HG02571 (cell line): ENCODE results near the gene SMIM35.

Experiments
- ATAC-seq: cut with Tn5 transposase; IDR thresholded peaks from one replicate; pipeline ENCODE4 v1.9.1; 2021; ENCODE audit warnings: mild to moderate bottlenecking, moderate library complexity; ENCODE audit not compliant: unreplicated experiment

The SMIM35 gene

DNA sequence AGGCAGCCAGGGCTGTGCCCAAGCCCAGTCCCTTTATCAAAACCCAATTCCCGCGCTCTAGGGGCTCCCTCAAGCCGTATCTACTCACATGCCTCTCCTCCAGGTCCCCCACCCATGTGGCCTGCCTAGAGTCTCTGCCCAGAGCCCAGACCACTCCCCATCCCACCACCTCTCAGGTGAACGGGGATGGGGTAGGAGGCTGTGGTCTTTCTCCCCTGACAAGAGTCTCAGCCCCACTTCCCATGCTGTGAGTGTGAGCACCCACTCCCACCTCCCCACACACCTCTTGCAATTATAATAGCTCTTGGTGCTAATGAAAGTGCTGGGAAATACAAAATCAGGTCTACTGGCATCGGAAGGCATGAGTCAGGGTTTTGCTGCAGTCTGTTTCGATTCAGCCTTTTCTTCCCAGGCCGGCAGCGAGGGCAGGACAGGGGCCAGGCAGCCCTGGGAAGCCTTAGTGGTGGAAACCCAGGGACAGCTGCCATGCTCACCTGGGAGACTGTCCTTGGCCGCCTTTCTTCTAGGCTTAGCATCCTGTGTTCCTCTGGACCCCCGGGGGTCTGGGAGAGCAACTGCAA lies 26.6 kb downstream of the SMIM35 start:
- no peak for ATAC-seq

DNA sequence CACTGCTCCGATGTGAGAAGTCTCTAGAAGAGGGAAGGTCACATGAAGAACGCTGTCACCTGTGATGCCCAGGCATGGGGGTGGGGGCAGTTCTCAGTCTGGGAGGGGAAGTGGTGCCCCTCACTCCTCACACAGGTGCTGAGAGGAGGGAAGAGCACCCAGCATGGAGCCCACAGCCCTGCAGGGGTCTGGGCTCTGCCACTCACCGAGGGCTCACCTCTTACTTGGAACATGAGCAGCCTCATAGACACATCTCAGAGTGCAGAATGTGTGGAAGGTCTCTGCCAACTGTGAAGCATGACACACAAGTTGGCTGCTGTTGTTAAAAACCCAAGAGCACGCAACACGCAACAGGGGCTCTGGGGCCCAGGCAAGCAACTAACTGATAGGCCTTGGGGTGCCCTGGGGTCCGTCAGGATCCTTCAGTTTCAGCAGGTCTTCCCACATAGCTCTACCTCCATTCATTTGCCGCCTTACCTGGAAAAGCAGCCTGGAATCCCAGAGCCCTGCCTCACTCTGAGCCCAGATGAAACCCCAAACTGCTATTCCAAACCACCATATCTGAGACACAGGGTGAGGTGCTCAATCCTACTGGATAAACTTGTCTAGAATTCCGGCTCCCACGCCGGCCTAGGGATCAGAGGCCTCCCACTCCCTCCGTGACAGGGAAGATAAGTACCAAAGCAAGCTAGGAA lies 27.4 kb downstream of the SMIM35 start:
- ATAC-seq: no peak

DNA sequence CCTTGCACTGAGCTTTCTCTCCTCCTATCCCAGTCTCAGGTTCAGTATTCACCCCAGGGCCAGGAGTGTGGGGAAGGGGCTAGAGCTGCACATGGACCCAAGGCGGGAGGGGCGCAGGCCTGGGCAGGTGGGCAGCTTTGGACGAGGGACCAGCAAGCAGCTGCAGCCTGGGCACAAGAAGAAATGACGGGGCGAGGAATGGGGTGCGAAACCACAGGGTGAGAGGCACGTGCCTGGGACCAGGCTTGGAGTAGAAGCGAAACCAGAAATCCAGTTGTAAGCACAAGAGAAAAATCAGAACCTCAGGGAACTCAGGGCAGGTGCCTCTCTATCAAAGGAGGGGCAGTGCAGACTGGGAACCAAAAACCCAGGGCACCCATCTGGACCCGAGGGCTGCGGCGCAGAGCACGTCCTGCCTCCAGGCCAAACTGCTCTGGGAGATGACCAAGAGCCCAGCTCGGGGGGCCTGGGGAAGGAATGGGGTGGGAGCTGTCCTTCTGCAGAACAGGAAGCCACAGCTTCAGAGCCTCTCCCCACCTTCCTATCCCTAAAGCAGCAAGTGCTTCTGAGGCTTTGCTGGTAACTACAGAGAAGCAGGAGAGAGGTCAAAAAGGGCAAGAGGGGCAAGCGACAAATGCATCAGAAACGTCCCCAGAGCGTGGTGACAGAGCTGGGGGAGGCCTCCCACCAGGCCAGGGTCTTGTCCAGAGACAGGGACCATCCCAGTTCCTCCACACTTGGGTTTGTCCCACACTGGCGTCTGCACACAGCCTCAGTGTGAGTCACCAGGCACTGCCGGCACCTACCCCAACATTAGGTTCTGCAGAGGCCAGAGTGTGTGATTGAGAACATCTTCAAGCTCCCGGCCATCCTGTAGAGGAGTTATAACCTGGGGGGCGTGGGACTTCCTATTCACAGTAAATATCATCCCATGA lies 28.2 kb downstream of the SMIM35 start:
- ATAC-seq: no peak

DNA sequence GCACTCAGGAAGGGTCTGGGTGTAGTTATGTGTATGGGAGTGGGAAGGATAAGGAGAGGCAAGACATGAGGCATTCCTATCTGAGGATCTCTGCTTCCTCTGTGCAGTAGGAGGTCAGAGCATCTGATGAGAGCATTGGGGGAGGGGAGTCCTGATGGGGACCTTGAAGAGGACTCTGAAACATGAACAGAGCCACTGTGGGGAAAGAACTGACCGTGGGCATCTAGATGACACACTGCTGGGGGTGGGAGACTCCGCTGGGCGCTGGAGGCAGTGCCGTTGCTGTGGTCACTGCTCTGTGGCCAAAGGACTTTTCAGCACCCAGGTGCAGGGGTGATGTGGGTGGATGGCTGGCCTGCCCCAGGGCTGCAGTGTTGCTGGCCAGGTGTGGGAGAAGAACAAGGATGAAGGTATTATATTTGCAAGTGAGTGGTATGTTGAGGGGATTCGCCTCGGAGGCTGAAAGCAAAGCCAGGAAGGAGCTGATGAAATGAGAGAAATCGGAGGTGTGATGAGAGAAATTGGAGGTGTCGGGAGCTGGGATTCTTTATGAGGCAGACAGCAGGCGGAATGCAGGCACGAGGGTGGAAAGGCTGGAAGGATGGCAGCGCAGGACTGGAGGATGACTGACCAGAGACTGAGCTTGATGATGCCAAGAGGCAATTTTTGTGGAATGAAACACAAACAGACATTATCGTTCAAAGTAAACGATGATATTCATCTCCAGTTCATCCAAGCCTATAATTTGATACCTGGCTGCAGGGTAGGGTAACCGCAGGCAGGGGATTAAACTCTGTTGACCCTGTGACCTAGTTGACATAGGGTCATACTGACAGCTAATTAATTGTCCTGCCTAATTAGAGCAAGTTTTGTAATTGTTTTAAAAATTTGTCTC lies 29.3 kb downstream of the SMIM35 start:
- no peak for ATAC-seq

DNA sequence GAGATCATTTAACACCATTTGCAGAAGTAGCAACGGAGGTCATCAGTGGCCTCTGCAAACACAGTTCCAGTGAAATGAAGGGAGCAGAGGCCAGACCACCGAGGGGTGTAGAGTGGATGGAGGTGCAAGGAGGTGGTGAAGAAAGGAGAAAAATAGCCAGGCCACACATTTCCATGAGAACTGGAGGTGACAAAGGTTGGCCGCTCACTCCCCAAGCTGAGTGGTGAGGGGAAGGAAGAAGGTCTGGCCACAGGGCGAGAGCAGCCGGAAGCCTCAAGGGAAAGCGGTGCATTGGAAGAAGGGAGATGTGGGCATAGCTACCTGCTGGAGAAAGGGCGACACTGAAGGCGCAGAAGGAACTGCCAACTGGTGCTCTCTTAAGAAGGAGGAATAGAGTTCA lies 30.0 kb downstream of the SMIM35 start:
- ATAC-seq: no peak

DNA sequence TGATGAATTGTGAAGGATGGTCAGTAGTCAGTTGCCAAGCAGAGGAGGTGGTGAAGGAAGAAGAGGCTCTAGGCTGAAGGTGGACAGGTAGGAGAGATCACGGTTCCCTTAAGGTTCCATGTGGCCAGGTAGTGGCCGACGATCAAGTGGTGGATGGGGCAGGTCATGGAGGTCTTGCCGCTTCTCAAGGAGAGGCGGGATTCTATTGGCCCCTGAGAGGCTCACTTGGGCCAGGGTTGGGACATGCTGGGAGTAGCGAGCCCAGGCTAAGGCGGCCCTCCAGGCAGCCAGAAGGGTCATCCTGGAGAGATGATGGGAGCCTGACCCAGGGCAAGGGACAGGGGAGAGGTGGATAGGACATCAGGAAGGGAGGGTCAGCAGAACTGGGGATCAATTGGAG lies 30.8 kb downstream of the SMIM35 start:
- no peak for ATAC-seq

DNA sequence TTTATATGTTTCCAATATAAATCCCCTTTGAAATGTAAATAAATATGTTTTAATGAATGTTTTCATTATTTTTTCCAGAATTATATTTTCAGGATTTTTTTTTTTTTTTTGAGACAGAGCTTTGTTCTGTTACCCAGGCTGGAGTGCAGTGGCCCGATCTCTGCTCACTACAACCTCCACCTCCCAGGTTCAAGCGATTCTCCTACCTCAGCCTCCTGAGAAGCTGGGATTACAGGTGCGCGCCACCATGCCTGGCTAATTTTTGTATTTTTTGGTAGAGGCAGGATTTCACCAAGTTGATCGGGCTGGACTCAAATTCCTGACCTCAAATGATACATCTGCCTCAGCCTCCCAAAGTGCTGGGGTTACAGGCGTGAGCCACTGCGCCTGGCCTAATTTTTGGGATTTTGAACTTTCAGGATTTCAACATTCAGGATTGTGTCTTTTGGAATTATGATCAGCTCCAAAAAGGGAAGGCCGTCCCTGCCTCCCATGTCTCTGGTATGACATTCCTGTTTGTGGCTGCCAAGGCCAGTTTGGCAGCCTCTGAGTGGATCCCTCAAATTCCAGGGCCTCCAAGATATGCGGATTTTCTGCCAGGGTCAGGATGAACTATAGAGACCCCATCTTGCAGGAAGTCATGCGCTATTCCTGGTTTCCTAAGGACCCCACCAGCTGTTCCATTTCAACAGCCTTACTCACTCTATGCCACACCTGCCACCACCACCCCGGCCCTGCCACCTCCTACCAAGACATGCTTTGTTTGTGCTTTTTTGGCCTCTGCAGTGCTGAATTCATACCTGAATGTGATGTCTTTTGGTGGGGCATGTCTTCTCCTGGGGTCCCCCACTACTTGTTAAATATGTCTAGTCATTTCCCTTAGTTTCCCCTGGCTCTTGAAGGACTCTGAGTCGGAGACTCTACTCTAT lies 31.8 kb downstream of the SMIM35 start:
- no peak for ATAC-seq

DNA sequence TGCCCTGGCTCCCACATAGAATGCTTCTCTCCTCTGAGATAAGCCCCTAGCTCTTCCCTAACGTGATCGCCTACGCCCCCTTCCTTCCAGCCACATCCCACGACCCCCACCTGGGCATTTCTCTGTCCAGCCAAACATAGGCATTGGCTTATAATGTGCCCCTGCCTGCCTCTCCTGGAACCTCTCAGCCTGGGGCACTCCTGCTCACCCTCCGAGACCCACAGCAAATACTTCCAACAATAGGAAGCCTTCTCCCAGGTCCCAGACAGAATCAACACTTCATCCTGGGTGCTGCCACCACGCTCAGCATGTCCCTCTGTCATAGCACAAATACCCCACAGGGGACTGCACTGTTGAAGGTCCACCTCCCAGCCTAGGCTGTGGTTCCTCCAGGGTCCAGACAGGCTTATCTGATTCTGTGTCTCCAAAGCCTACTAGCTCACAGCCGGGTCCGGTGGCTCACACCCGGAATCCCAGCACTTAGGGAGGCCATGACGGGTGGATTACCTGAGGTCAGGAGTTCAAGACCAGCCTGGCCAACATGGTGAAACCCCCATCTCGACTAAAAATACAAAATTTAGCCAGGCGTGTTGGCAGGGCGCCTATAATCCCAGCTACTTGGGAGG lies 34.1 kb downstream of the SMIM35 start:
- ATAC-seq: no peak

DNA sequence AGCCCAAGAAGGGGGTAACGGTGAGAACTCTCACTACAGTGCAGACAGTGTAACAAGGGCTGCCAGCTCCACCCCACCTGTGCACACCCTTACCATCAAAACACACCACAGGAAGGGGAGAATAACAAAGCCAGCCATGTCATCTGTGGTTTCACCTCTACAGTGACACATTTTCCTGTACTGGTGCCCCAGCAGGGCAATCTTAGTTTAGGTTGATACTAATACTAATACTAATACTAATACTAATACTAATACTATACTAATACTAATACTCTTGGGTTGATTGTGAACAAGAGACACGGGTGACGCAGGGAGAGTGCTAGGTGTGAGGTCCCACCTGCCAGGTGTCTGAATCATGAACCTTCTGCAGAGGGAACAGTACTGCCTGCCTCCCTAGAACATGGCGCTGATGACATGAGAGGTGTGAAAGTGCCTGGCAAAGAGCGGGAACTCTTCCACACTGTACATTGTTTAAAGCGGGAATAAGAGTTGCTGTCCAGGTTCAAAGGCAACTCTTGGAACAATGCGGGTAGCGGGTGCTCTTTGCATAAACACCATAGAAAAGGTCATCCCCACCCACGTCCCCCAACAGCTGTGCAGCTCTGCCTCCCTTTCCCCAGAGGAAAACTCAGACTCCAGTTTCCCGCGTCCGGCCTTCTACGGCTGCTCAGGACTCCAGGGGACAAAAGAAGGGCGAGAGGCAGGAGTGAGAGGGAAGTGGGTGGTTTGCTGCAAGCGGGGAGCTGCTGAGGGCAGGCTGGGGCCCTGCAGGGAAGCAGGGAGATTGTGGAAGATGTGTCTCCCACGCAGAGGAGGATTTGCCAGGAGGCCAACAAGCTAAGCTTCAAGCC lies 34.9 kb downstream of the SMIM35 start:
- ATAC-seq: no peak

DNA sequence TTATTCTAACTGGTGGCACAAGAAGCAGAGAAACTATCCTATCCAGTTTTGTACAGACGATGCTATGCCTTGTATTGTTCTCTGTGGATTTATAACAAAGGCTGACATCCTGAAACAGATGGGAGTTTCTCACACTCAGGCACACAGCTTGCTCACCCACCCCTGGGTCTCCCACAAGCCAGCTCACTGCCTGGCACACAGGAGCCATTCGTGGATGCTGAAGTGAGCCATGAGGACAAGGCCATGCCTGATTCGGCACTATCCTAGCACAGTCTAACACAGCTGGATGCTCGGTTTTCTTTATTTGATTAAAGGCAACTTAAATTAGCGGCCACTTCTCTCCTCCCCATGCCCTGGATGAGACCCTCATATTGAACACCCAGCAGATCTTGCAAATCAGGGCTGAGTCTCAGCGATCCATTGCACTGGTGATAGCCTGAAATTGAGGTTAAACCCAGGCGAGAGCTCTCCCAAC lies 35.6 kb downstream of the SMIM35 start:
- ATAC-seq: no peak

DNA sequence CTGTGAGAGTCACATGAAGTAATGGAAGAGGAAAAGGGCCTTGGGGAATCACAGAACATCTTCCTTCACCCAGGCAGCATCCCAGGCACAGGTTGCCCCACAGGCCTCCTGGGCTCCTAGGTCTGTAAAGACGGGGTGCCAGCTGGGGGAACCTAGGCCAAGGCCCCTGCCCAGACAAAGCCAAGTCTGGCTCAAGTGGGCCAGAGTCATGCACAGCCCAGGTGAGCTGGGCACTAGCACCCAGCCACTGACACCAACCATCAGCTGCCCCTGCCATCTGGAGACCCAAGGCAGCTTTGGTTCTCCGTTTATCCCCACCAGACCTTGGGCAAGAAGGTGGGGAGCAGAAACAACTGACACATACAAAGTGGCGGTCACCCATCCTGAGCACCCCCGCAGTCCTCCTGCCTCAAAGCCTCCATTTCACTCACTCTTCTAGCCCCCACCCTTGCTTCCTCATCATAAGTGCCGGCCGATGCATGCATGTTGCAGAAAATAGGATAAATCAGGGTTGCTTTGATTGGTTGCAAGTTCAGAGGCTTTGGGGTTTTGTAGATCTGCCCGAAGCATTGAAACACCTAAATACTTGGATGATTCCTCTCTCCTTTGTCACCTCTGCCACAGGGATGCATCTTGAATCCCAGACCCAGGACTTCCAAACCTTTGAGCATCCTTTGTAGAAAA lies 36.4 kb downstream of the SMIM35 start:
- ATAC-seq: no peak

DNA sequence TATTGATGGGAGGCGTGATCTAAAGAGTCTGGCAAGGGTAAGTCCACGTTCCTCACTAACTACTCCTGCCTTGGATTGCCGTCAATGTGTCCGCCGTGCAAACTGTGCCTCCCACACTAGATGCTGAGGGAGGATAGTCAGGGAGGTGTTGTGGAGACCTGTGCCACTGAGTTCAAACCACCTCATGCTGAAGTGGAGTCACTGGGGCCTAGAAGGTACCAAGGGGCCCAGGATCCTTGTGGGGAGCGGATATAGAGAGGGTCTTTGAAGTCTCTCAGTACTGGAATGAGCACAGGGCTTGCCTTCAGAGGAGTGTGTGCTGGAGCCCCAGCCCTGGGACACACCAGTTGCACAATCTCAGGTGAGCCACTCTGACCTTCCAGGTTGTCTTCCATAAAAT lies 37.0 kb downstream of the SMIM35 start:
- ATAC-seq: no peak

DNA sequence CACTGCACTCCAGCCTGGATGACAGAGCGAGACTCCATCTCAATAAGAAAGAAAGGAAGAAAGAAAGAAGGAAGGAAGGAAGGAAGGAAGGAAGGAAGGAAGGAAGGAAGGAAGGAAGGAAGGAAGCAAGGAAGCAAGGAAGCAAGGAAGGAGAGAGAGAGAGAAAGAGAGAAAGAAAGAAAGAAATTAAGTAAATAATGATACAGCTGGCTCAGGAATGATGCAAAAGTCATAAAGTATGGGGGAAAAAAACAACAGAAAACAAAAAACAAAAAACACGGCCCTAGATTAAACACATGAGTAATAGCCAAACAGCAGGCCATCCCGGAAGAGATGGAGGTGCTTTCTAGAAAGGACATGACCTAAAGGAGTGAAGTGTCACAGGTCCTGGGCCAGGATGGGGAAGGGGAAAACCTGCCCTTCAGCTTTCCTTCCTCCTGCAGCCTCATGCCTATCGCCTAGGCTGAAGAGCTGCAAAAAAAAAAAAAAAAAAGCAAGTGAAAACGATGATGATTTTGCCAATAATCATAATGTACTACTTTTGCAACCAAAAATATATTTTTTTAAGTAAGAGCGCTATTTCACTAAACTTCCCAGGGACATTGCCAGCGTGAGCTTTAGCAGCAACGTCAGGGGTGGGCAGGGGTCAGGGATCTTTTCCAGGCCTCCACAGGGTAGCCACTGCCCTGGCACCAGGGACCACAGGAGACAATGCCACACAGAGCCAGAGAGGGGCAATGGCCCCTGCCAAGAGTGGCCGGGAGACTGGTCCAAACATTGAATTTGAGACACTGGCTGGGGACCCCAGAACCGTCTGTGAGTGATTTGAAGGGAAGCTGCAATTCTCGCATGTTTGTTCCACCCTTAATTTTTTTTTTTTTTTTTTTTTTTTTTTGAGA lies 38.0 kb downstream of the SMIM35 start:
- no peak for ATAC-seq

DNA sequence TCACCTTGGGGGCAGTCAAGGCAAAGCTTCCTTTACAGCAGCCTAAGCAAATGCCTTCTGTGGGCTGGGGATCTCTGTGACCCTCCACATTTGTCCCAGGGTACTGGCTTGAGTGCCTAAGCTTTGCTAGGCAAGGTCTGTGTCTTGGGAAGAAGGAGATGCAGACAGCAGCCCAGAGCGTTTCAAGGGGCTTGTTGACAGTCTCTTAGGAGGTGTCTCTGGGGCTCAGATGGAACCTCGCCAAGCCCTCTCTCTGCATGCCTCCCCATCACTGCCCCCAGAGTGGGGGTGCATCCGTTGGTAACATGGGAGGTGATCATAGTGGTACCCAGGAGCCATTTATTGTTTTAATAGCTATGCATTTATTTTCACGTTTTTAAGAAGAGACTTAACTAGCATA lies 39.0 kb downstream of the SMIM35 start:
- no peak for ATAC-seq

DNA sequence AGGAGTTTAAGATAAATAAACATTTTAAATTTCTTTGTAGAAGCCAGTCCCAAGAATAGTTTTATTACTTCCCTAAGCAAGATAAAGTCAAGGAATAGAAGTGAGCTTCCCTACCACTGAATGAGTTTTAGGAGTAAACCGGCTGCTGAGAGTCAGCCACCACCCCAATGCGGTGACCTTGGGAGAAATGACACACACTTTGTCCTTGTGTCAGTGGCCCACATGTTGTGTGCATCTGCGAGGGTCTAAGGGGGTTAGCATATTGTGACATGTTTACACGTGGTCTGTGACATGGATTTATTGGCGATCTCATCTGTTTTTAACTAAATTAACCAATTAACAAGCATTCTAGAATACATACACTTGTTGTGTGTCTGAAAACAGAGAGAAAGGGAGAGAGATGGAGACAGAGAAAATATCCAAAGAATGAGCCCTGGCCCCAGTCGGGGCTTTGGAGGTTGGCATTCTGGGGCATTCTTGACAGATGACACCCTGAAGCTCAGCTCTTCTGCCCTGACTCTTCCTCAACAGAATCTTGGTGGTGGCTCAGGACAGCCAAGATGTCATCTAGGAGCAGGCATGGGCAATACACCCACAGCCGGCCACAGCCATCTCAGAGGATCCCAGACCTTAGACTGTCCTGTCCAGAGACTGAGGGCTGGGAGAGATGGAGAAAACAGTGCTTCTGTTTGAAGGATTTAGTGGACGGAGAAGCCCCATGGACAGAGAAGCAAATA lies 39.6 kb downstream of the SMIM35 start:
- no peak for ATAC-seq
